Body of pancreas (tissue), 4 donors: ENCODE measurements around the gene PRR14L.

ENCODE experiments used
- CTCF ChIP-seq, 7 experiments: fragments of 450-650 bp in 4 of 7; fragments of 200-600 bp in 3 of 7; sonication (generic) in 3 of 7; IDR thresholded peaks; one replicate each; pipeline ENCODE4 v1.5.1; 2016 to 2019; ENCODE audit warnings: antibody characterized with exemption in 7 of 7
- POLR2A ChIP-seq, 3 donors: fragments of 450-650 bp; IDR thresholded peaks; one replicate each; pipeline ENCODE4 v1.6.1; 2016; ENCODE audit warnings: antibody characterized with exemption in 3 of 3, mild to moderate bottlenecking in 2 of 3

- no peak for TF ChIP-seq POLR2A (IDR thresholded peaks at IDR 0.05)
- no peak for TF ChIP-seq CTCF (IDR thresholded peaks at IDR 0.05)
Measured at GRCh38 chr22:31653944-31654343, 96.0 kb downstream of the PRR14L start.
